ENCODE data around the gene CENPX.
"Not testable (repeated sequence)": the region's sequence is repeated elsewhere in the genome, so short reads cannot be mapped to it uniquely, and the experiment has no call there.

The CENPX gene

DNA sequence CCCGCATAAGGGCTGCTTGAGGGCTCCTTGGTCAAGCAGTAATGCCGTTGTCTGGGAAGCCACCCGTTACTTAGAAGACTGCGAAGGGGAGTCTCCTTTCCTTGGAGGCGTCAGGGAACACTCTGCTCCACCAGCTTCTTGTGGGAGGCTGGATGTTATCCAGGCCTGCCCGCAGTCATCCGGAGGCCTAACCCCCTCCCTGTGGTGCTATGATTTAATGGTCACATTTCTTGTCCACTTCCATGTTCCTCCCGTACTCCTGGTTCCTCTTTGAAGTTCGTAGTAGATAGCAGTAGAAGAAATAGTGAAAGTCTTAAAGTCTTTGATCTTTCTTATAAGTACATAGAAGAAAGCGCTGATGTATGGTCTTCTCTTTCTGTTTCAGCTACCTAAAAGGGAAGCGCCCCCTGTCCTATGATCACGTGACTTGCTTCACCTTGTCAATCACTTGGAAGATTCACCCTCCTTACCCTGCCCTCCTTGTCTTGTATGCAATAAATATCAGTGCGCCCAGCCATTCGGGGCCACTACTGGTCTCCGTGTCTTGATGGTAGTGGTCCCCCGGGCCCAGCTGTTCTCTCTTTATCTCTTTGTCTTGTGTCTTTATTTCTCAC lies 16.2 kb upstream of the CENPX start:
- H3K4me3 ChIP-seq (ENCODE audit: control insufficient read depth in 1 of 7, extremely low read depth in 1 of 7, insufficient read depth in 4 of 7, low read depth in 2 of 7, low read length in 6 of 7); DNase-seq; H3K9me3 ChIP-seq (ENCODE audit: control extremely low read depth in 1 of 5, control insufficient read depth in 4 of 5, insufficient read depth in 2 of 5, low read depth in 1 of 5, low read length in 4 of 5); POLR2A ChIA-PET; H3K27me3 ChIP-seq (replicated peaks in 2 of 5; ENCODE audit: control insufficient read depth in 4 of 5, insufficient read depth in 5 of 5, low read length in 4 of 5); H3K27ac ChIP-seq (ENCODE audit: insufficient read depth in 1 of 2, low read depth in 1 of 2, low read length in 2 of 2, poor library complexity in 1 of 2, severe bottlenecking in 2 of 2): not testable (repeated sequence)
- CTCF ChIA-PET = interaction anchor here (0.8 to 1.1 kb wide), 3 partner anchors 9 to 27 kb away, joined by 3 to 4 read pairs (median 3); no protein-coding TSS in a partner anchor
- Histone ChIP-seq H3K36me3 (ENCODE audit: control insufficient read depth in 4 of 4, insufficient read depth in 4 of 4, low read length in 3 of 4) (peaks cover 0 to 14% (median 2%) of the 10 kb centered on the region in 4 experiments), H3K4me1 (ENCODE audit: control extremely low read depth in 1 of 4, control insufficient read depth in 4 of 4, insufficient read depth in 4 of 4, low read length in 3 of 4) (peaks cover 0 to 17% (median 15%) of the 10 kb centered on the region in 4 experiments)
- 91% methylated on average over 10 of the region's 16 CpGs for WGBS (ENCODE audit: insufficient coverage)

- Histone ChIP-seq H3K4me3 (ENCODE audit: control insufficient read depth in 1 of 7, extremely low read depth in 1 of 7, insufficient read depth in 4 of 7, low read depth in 2 of 7, low read length in 6 of 7) (peak overlapping the region in 6 of 7 experiments; percentile 35 to 83 (median 72)), H3K9me3 (ENCODE audit: control extremely low read depth in 1 of 5, control insufficient read depth in 4 of 5, insufficient read depth in 2 of 5, low read depth in 1 of 5, low read length in 4 of 5) (no peaks in the 10 kb centered on the region), H3K27me3 (replicated peaks in 2 of 5; ENCODE audit: control insufficient read depth in 4 of 5, insufficient read depth in 5 of 5, low read length in 4 of 5) (no peaks in the 10 kb centered on the region), H3K4me1 (ENCODE audit: control extremely low read depth in 1 of 4, control insufficient read depth in 4 of 4, insufficient read depth in 4 of 4, low read length in 3 of 4) (peaks cover 0 to 17% (median 15%) of the 10 kb centered on the region in 4 experiments), H3K36me3 (ENCODE audit: control insufficient read depth in 4 of 4, insufficient read depth in 4 of 4, low read length in 3 of 4) (peaks cover 0 to 14% (median 2%) of the 10 kb centered on the region in 4 experiments), H3K27ac (ENCODE audit: insufficient read depth in 1 of 2, low read depth in 1 of 2, low read length in 2 of 2, poor library complexity in 1 of 2, severe bottlenecking in 2 of 2) (no peak overlapping the region)
- CTCF ChIA-PET = interaction anchor here (0.8 to 1.6 kb wide), 15 partner anchors 8 to 163 kb away, joined by 3 to 8 read pairs (median 3); partner anchors contain the start of gene DUS1L
- no peak for DNase-seq
- WGBS (ENCODE audit: insufficient coverage) = 8% methylated on average over 10 of the region's 10 CpGs
- POLR2A ChIA-PET = interaction anchor here (0.8 to 1.0 kb wide), 3 partner anchors 60 to 61 kb away, joined by 3 to 5 read pairs (median 4); partner anchors contain the start of genes ASPSCR1 and FASN
Observed at GRCh38 chr17:82037889-82038195, 15.2 kb upstream of the CENPX start.

GRCh38 chr17:82037092-82037888 lies 14.6 kb upstream of the CENPX start, which contains the start of gene DCXR:
DCXR (minus strand) TSS chr17:82037697; CDS start chr17:82037682, 15 bp downstream.
- Histone ChIP-seq H3K27me3 (replicated peaks in 2 of 5; ENCODE audit: control insufficient read depth in 4 of 5, insufficient read depth in 5 of 5, low read length in 4 of 5) (no peaks in the 10 kb centered on the region), H3K4me1 (ENCODE audit: control extremely low read depth in 1 of 4, control insufficient read depth in 4 of 4, insufficient read depth in 4 of 4, low read length in 3 of 4) (peaks cover 0 to 23% (median 19%) of the 10 kb centered on the region in 4 experiments), H3K27ac (ENCODE audit: insufficient read depth in 1 of 2, low read depth in 1 of 2, low read length in 2 of 2, poor library complexity in 1 of 2, severe bottlenecking in 2 of 2) (peak within 1 kb of the TSS in 1 of 2 experiments; percentile 66), H3K9me3 (ENCODE audit: control extremely low read depth in 1 of 5, control insufficient read depth in 4 of 5, insufficient read depth in 2 of 5, low read depth in 1 of 5, low read length in 4 of 5) (no peaks in the 10 kb centered on the region), H3K36me3 (ENCODE audit: control insufficient read depth in 4 of 4, insufficient read depth in 4 of 4, low read length in 3 of 4) (peaks cover 0 to 14% (median 2%) of the 10 kb centered on the region in 4 experiments), H3K4me3 (ENCODE audit: control insufficient read depth in 1 of 7, extremely low read depth in 1 of 7, insufficient read depth in 4 of 7, low read depth in 2 of 7, low read length in 6 of 7) (peak within 1 kb of the TSS; percentile 40 to 83 (median 74))
- CTCF ChIA-PET = interaction anchor here (0.8 to 1.6 kb wide), 15 partner anchors 9 to 164 kb away, joined by 3 to 8 read pairs (median 3); partner anchors contain the start of gene DUS1L
- DNase-seq = peak; percentile 96 to 98 (median 97)
- 0% methylated on average over 92 of the region's 92 CpGs for WGBS (ENCODE audit: insufficient coverage)
- POLR2A ChIA-PET = interaction anchor here (0.8 to 1.0 kb wide), 3 partner anchors 60 to 61 kb away, joined by 3 to 5 read pairs (median 4); partner anchors contain the start of genes ASPSCR1 and FASN

DNA sequence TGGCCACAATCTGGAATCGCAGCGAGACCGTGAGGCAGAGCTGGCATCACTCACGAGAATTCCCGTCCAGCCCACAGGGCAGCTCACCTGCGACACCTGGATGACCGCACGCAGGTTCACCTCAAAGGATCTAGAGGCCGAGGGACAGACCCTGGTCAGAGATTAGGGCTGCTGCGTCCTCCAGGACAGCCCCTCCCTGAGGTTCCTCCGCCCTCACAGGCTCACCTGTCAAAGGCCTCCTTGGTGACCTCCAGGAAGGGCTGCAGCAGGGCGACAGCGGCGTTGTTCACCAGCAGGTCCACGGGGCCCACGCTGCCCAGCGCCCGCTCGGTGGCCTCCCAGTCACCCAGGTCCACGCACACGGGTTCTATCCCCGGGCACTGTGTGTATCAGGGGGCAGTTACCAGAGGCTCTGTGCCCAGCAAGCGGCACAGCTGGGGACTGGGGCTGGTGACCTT lies 14.0 kb upstream of the CENPX start:
- CTCF ChIA-PET = interaction anchor here (1.0 kb wide), 2 partner anchors 68 to 70 kb away, joined by 3 to 4 read pairs; no protein-coding TSS in a partner anchor
- no peaks in the 10 kb centered on the region for H3K9me3 ChIP-seq (ENCODE audit: control extremely low read depth in 1 of 5, control insufficient read depth in 4 of 5, insufficient read depth in 2 of 5, low read depth in 1 of 5, low read length in 4 of 5)
- peaks cover 0 to 14% (median 2%) of the 10 kb centered on the region in 4 experiments for H3K36me3 ChIP-seq (ENCODE audit: control insufficient read depth in 4 of 4, insufficient read depth in 4 of 4, low read length in 3 of 4)
- H3K27me3 ChIP-seq (replicated peaks in 2 of 5; ENCODE audit: control insufficient read depth in 4 of 5, insufficient read depth in 5 of 5, low read length in 4 of 5) = no peaks in the 10 kb centered on the region
- H3K4me1 ChIP-seq (ENCODE audit: control extremely low read depth in 1 of 4, control insufficient read depth in 4 of 4, insufficient read depth in 4 of 4, low read length in 3 of 4) = peaks cover 0 to 27% (median 24%) of the 10 kb centered on the region in 4 experiments
- peak overlapping the region in 1 of 2 experiments; percentile 66 for H3K27ac ChIP-seq (ENCODE audit: insufficient read depth in 1 of 2, low read depth in 1 of 2, low read length in 2 of 2, poor library complexity in 1 of 2, severe bottlenecking in 2 of 2)
- WGBS (ENCODE audit: insufficient coverage) = 61% methylated on average over 16 of the region's 23 CpGs
- POLR2A ChIA-PET = no interaction called here
- peak overlapping the region; percentile 40 to 83 (median 74) for H3K4me3 ChIP-seq (ENCODE audit: control insufficient read depth in 1 of 7, extremely low read depth in 1 of 7, insufficient read depth in 4 of 7, low read depth in 2 of 7, low read length in 6 of 7)
- DNase-seq = no peak

- WGBS (ENCODE audit: insufficient coverage) = 94% methylated on average over 17 of the region's 20 CpGs
- Histone ChIP-seq H3K9me3 (ENCODE audit: control extremely low read depth in 1 of 5, control insufficient read depth in 4 of 5, insufficient read depth in 2 of 5, low read depth in 1 of 5, low read length in 4 of 5) (no peaks in the 10 kb centered on the region), H3K4me1 (ENCODE audit: control extremely low read depth in 1 of 4, control insufficient read depth in 4 of 4, insufficient read depth in 4 of 4, low read length in 3 of 4) (peaks cover 0 to 29% (median 24%) of the 10 kb centered on the region in 4 experiments), H3K4me3 (ENCODE audit: control insufficient read depth in 1 of 7, extremely low read depth in 1 of 7, insufficient read depth in 4 of 7, low read depth in 2 of 7, low read length in 6 of 7) (peak overlapping the region in 6 of 7 experiments; percentile 59 to 83 (median 78)), H3K36me3 (ENCODE audit: control insufficient read depth in 4 of 4, insufficient read depth in 4 of 4, low read length in 3 of 4) (peaks cover 0 to 14% (median 2%) of the 10 kb centered on the region in 4 experiments), H3K27me3 (replicated peaks in 2 of 5; ENCODE audit: control insufficient read depth in 4 of 5, insufficient read depth in 5 of 5, low read length in 4 of 5) (no peaks in the 10 kb centered on the region), H3K27ac (ENCODE audit: insufficient read depth in 1 of 2, low read depth in 1 of 2, low read length in 2 of 2, poor library complexity in 1 of 2, severe bottlenecking in 2 of 2) (no peak overlapping the region)
- no peak for DNase-seq
- POLR2A ChIA-PET = no interaction called here
- CTCF ChIA-PET = interaction anchor here (0.8 to 1.4 kb wide), 4 partner anchors 16 to 108 kb away, joined by 3 to 4 read pairs (median 3); no protein-coding TSS in a partner anchor
Observed at GRCh38 chr17:82035956-82036633, 13.4 kb upstream of the CENPX start.

- Histone ChIP-seq H3K27me3 (replicated peaks in 2 of 5; ENCODE audit: control insufficient read depth in 4 of 5, insufficient read depth in 5 of 5, low read length in 4 of 5) (no peaks in the 10 kb centered on the region), H3K27ac (ENCODE audit: insufficient read depth in 1 of 2, low read depth in 1 of 2, low read length in 2 of 2, poor library complexity in 1 of 2, severe bottlenecking in 2 of 2) (no peak overlapping the region), H3K36me3 (ENCODE audit: control insufficient read depth in 4 of 4, insufficient read depth in 4 of 4, low read length in 3 of 4) (peaks cover 0 to 14% (median 2%) of the 10 kb centered on the region in 4 experiments), H3K4me1 (ENCODE audit: control extremely low read depth in 1 of 4, control insufficient read depth in 4 of 4, insufficient read depth in 4 of 4, low read length in 3 of 4) (peaks cover 0 to 35% (median 30%) of the 10 kb centered on the region in 4 experiments), H3K9me3 (ENCODE audit: control extremely low read depth in 1 of 5, control insufficient read depth in 4 of 5, insufficient read depth in 2 of 5, low read depth in 1 of 5, low read length in 4 of 5) (no peaks in the 10 kb centered on the region), H3K4me3 (ENCODE audit: control insufficient read depth in 1 of 7, extremely low read depth in 1 of 7, insufficient read depth in 4 of 7, low read depth in 2 of 7, low read length in 6 of 7) (no peak overlapping the region)
- ChIA-PET CTCF (interaction anchor here (0.8 to 1.4 kb wide), 3 partner anchors 10 to 109 kb away, joined by 3 read pairs; no protein-coding TSS in a partner anchor), POLR2A (no interaction called here)
- WGBS (ENCODE audit: insufficient coverage) = 95% methylated on average over 8 of the region's 8 CpGs
- DNase-seq = no peak
Observed at GRCh38 chr17:82035488-82035887, 12.8 kb upstream of the CENPX start.
